ENCODE measurements around the gene IMMP2L.
"Not testable (repeated sequence)": the region's sequence is repeated elsewhere in the genome, so short reads cannot be mapped to it uniquely, and the experiment has no call there.

Gene IMMP2L

DNA sequence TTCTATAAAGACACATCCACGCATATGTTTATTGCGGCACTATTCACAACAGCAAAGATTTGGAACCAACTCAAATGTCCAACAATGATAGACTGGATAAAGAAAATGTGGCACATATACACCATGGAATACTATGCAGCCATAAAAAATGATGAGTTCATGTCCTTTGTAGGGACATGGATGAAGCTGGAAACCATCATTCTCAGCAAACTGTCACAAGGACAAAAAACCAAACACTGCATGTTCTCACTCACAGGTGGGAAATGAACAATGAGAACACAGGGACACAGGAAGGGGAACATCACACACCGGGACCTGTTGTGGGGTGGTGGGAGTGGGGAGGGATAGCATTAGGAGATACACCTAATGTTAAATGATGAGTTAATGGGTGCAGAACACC lies 238.6 kb downstream of the IMMP2L start:
- DNase-seq: not testable (repeated sequence)

DNA sequence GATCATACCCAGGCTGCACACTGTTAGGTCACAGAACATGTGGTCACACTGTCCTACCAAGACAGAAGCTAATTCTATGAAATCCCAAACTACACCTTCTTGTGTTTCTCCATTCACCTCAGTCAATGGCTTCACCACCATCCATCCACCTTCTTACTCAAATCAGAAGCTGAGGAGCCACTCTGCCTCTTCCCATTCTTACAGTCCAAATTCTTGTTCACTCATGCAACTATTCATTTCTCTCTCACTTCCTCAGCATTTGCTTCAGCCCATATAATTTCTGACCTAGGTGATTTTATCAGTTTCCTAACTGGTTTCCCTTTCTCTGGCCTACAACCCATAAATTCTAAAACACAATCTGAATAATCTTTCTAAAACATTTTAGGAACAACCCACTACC lies 242.2 kb downstream of the IMMP2L start:
- no peak for DNase-seq

GRCh38 chr7:111312966-111313365 lies 249.3 kb downstream of the IMMP2L start:
- DNase-seq: no peak

- DNase-seq: no peak
Measured at GRCh38 chr7:111308691-111309090, 253.6 kb downstream of the IMMP2L start.

GRCh38 chr7:111301891-111302290 lies 260.4 kb downstream of the IMMP2L start:
- no peak for DNase-seq

GRCh38 chr7:111294494-111294893 lies 267.8 kb downstream of the IMMP2L start:
- DNase-seq: no peak

GRCh38 chr7:111292026-111292470 lies 270.2 kb downstream of the IMMP2L start:
- DNase-seq: no peak

GRCh38 chr7:111290982-111291381 lies 271.3 kb downstream of the IMMP2L start:
- no peak for DNase-seq

- no peak for DNase-seq
Measured at GRCh38 chr7:111290419-111290818, 271.9 kb downstream of the IMMP2L start.

DNA sequence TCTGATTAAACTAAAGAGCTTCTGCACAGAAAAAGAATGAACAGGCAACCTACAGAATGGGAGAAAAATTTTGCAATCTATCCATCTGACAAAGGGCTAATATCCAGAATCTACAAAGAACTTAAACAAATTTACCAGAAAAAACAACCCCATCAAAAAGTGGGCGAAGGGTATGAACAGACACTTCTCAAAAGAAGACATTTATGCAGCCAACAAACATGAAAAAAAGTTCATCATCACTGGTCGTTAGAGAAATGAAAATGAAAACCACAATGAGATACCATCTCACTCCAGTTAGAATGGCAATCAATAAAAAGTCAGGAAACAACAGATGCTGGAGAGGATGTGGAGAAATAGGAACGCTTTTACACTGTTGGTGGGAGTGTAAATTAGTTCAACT lies 273.9 kb downstream of the IMMP2L start:
- not testable (repeated sequence) for DNase-seq

DNA sequence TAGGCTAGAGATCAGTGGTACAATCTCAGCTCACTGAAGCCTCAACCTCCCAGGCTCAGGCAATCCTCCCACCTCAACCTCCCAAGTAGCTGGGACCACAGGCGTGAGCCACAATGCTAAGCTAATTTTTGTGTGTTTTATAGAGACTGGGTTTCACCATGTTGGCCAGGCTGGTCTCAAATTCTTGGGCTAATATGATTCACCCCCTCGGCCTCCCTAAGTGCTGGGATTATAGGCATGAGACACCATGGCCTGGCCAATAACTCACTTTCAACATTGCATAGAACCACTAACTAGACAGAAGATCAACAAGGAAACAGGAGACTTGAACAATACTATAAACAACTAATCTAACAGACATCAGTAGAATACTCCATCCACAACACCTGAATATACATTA lies 279.7 kb downstream of the IMMP2L start:
- no peak for DNase-seq

DNA sequence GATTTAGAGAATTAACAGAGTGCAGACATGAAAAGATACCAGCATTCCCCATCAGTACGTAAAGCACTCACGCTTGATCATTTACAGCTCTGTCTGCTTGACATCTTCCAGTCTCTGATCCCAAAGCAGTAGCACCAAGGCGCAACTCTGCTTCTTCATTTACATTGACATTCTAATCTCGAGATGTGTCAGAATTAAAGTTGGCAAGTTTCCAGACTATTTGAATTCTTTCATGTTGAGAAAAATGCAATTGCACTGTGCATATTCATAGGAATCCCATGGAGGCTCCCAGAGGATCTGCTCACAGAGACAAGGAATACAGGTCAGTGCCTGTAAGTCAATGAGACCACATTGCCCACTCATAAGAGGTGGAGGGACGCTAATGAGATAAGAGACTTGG lies 287.4 kb downstream of the IMMP2L start:
- DNase-seq: no peak

- no peak for DNase-seq
Measured at GRCh38 chr7:111272092-111272491, 290.2 kb downstream of the IMMP2L start.

DNA sequence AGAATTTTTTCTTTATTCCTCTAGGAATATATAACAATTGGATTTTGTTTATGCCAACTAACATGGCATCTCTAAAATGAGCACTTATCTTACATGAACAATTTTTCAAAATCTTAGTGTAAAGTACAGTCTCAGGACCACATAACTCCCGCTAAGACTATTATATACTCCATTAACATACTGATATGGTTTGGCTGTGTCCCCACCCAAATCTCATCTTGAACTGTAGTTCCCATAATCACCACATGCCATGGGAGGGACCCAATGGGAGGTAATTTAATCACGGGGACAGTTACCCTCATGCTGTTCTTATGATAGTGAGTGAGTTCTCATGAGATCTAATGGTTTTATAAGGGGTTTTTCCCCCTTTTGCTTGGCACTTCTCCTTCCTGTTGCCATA lies 291.5 kb downstream of the IMMP2L start:
- DNase-seq: not testable (repeated sequence)

- DNase-seq: no peak
Measured at GRCh38 chr7:111268941-111269340, 293.4 kb downstream of the IMMP2L start.

DNA sequence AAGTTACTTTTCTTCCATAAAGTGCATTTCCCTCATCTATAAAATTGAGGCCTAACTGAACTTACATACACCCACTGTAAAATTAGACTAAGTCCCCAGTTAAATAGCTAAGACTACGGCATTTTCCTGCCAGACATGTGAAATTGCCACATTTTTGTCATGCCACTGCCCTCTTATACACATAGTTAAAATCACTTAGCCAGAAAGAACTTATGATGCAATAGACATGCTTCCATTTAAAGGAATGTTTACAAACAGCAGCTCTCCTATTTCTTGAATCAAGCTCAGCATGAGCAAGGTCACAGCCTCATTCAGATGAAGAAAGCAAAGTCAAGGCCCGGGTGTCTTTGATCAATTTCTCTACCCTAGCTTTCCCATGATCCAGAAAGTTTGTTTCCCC lies 295.7 kb downstream of the IMMP2L start:
- DNase-seq: no peak

- DNase-seq: no peak
Measured at GRCh38 chr7:111265394-111265793, 296.9 kb downstream of the IMMP2L start.

- no peak for DNase-seq
Measured at GRCh38 chr7:111264981-111265380, 297.3 kb downstream of the IMMP2L start.

GRCh38 chr7:111264111-111264868 lies 298.0 kb downstream of the IMMP2L start:
- no peak for DNase-seq

- no peak for DNase-seq
Measured at GRCh38 chr7:111262293-111263116, 299.8 kb downstream of the IMMP2L start.

DNA sequence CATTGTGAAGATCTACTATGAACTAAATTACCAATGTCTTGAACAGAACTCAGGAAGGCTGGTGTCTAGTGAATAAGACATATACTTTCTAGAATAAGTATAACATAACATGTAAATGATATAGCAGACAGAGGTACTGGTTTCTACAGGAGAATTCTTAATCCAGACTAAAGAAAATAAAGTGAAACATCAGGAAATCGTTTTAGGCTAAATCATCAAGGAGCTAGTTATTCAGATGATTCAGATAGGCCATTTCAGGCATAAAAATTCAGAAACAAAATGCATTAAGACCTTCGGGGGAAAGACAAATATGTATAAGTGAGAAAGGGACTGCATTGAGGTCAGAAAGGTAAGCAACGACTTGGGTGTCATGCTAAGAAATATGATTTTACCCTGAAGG lies 300.8 kb downstream of the IMMP2L start:
- no peak for DNase-seq

- no peak for DNase-seq
Measured at GRCh38 chr7:111259991-111260390, 302.3 kb downstream of the IMMP2L start.

DNA sequence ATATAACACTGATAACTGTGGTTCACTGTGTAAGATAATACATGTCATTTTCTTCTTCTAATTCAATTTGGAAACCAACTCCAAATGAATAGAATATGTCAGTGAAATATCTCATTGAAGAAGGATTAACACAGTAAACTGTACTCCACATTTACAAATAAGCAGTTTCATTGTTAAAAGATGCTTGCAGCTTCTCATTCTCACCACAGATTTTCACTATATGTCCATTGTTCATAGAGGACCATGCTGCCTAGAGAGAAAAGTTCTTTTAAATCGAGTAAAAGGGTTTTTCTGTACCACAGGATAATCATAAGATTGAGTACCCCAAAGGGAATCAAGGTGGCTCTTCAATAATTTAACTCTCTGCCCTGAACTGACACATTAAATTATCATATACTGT lies 305.9 kb downstream of the IMMP2L start:
- no peak for DNase-seq

GRCh38 chr7:111255576-111255975 lies 306.7 kb downstream of the IMMP2L start:
- DNase-seq: no peak

Data from GDM1 (cell line).